Hindlimb muscle (tissue), 1 donor: ENCODE measurements around the gene OR3A1. TPM values are rescaled to one million over a fixed set of nuclear protein-coding genes. Genes with fewer than 3 reads are reported as not detected.
"Not testable (repeated sequence)": the region's sequence is repeated elsewhere in the genome, so short reads cannot be mapped to it uniquely, and the experiment has no call there.

ENCODE experiments used
- DNase-seq: peaks from one replicate; pipeline ENCODE4 v3.0.0-alpha.2; 2013
- polyA plus RNA-seq: library from polyadenylated mRNA; unstranded; fragments of 120-200 nt; gene quantifications from one replicate; pipeline ENCODE4 v1.2.1, GENCODE V29; 2013; ENCODE audit not compliant: insufficient read length

Gene OR3A1
- not detected for polyA plus RNA-seq

GRCh38 chr17:3298260-3298659 lies at the start of gene OR3A1:
Gene OR3A1 (minus strand): TSS chr17:3298360. CDS start chr17:3292582, 5,778 bp downstream.
- no peak for DNase-seq

GRCh38 chr17:3342782-3343181 lies 44.6 kb upstream of the OR3A1 start:
- not testable (repeated sequence) for DNase-seq

DNA sequence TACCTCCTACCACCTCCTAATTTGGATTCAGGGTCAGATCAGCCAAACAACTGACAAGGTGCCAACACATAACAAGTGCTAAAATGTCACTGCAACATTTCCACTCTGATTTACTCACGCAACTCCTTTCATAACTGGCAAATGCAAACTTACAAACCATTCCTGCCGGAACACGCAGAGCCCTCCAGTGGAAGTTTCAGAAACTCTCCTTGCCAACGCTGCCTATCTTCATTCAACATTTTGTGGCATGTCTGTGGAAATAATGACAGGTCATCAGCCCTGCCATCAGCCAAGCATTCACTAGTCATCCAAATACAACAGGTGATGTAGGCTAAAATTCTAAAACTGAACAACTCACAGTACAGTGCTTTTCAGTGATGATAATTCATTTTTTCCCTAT lies 37.7 kb upstream of the OR3A1 start:
- no peak for DNase-seq

GRCh38 chr17:3318336-3318735 lies 20.2 kb upstream of the OR3A1 start:
- DNase-seq: no peak

DNA sequence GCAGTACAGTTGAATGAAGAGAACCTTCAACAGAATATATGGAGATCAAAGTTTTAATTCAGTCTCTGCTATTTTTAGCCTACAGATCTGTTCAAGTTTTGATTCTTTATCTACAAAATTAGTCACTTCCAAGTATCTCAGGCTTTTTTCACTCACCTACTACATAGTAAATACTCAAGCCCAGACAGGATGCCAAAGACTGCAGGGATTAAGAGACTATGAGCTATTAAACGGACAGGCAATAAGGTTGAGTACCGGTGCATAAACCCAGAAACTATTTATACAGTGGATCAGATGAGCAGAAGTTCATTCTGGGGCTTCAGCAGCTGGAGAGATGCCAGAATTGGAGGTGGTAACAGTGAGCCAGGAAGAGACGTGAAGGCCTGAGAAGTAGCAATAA lies 18.7 kb upstream of the OR3A1 start:
- no peak for DNase-seq

GRCh38 chr17:3308603-3309002 lies 10.4 kb upstream of the OR3A1 start:
- no peak for DNase-seq

DNA sequence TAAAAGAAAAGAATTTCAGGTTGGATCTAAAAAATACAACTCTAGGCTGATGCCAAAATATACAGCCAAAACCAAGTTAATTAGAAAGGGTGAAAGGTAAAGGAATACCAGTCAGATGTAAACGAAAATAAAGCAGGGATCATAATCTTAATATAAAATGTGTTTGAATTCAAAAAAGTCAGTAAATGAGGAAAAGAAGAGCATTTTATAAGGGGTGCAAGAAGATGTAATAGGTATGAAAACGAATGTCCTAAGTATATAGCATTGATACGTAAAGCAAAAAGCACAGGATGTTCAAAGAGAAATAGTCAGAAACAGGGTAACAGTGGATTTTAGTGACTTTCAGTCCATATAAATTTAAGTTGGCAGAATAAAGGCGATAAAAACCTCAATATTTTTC lies 2.5 kb downstream of the OR3A1 start:
- DNase-seq: no peak

- DNase-seq: not testable (repeated sequence)
Measured at GRCh38 chr17:3293548-3293947, 4.6 kb downstream of the OR3A1 start.

GRCh38 chr17:3282901-3283300 lies 15.3 kb downstream of the OR3A1 start:
- no peak for DNase-seq

GRCh38 chr17:3276126-3276525 lies 22.0 kb downstream of the OR3A1 start:
- DNase-seq: no peak

DNA sequence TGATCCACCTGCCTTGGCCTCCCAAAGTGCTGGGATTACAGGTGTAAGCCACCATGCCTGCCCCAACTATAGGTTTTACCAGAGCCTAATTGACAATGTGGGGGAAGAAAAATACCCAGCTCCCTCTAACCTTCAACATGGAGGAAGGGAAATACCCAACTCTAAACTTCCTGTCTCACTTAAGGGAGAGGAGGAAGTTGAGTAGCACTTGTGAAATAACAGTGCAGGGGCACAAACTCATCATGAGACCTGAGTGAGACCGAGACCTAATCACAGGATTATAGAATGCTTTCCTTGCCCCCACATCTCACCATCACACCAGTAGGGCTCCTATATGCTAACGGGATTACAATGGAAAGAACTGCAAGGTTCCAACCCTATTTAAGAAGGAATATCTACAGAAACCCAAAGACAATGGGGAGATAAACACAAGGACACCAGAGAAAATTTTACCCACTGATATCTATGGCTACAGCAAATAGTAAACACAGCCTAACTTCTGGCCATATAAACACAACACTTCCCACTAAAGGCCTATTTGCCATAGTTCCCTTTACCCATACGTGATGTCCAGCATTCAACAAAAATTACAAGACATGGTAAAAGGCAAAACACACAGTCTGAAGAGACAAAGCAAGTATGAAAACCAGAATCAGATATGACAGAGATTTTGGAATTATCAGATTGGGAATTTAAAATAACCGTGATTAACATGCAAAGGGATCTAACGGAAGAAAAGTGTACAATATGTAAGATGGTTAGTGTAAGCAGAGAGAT lies 26.9 kb downstream of the OR3A1 start:
- DNase-seq: no peak

DNA sequence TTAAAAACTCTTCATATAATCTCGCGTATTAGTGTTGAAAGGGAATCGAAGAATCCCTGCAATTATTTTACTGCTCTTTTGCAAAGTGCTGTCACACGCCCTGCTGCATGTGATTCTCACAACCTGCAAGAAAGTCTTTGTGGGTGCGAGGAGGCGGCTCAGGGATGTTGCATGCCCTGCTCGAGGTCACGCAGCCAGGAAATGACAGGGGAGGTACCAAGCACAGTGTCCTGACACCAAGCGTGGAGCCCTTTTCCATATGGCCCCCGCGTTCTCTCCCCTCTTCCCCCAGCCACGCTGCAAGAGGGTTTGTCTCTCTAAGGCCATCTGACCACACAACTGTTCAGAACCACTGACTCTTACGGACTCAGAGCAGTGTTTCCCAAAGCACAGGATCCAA lies 37.6 kb downstream of the OR3A1 start:
- DNase-seq: no peak

DNA sequence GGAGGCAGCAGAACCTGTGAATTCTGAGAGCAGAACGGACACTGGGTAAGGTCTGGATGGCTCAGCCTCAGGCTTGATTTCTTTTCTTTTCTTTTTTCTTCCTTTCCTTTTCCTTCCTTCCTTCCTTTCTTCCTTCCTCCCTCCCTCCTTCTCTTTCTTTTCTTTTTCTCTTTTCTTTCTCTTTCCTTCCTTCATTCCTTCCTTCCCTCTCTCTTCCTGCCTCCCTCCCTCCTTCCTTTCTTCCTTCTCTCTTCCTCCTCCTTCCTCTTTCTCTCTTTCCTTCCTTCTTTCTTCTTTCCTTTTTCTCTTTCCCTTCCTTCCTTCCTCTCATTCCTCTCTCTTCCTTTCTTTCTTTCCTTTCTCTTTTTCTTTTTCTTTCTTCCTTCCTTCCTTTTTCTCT lies 38.0 kb downstream of the OR3A1 start:
- DNase-seq: no peak

DNA sequence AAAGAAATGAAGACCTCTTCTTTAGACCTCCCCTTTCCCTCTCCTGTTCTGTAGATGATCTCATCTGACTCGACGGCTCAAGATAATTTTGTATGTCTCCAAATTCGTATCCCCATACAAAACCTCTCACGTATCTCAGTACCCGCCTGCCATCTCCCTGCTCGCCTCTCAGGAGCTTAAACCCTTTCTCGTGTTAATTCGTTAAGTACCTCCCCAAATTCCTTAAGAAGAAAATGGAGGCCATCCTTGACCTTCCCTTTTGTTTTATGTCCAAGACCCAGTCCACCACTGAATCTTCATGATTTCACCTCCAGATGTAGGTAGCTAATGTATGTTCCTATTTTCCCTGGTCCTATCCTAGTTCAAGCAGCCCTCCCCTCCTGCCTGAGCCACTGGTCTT lies 41.6 kb downstream of the OR3A1 start:
- no peak for DNase-seq

DNA sequence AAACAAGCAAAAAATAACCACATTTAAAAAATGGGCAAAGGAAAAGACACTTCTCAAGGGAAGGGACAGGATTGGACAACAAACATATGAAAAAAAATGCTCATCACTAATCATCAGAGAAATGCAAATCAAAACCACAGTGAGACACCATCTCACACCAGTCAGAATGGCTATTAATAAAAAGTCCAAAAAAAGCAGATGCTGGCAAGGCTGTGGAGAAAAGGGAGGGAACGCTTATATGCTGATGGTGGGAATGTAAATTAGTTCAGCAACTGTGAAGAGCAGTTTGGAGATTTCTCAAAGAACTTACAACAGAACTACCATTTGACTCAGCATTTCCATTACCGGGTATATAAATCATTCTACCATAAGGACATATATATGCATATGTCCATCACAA lies 49.1 kb downstream of the OR3A1 start:
- DNase-seq: not testable (repeated sequence)

DNA sequence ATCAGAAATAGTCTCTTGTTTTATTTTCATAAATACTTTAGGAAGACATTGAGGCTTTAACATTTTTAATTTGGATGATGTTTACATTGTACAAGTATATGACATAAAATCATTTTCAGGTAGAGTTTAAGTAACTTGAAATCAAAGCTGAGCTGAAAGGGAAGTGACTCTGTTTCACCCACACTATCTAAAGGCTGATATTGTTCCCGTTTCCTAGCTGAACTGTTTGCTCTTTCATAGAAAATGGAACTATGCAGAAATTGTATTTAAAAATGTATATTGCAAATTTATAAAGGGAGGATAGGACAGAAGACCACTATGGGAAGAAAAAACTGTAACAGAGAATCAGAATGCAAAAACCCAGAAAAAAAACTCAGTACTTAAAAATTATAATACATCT lies 53.3 kb downstream of the OR3A1 start:
- DNase-seq: not testable (repeated sequence)

GRCh38 chr17:3241044-3241443 lies 57.1 kb downstream of the OR3A1 start:
- not testable (repeated sequence) for DNase-seq

Other genes with a start within 250 kb of the OR3A1 start
- gene OR1D5, start 234.8 kb downstream of the OR3A1 start, polyA plus RNA-seq: not detected
- gene OR1D2, start 193.9 kb downstream of the OR3A1 start, polyA plus RNA-seq: not detected
- not detected for gene OR1G1, start 170.8 kb downstream of the OR3A1 start, polyA plus RNA-seq
- gene OR1A2, start 100.8 kb downstream of the OR3A1 start, polyA plus RNA-seq: not detected
- 0.06 TPM for gene OR1A1, start 90.7 kb downstream of the OR3A1 start, polyA plus RNA-seq
- 0.45 TPM for gene OR3A2, start 87.9 kb upstream of the OR3A1 start, polyA plus RNA-seq
- gene OR1E1, start 100.0 kb upstream of the OR3A1 start, polyA plus RNA-seq: not detected
- gene OR3A3, start 113.0 kb upstream of the OR3A1 start, polyA plus RNA-seq: not detected
- not detected for gene OR1E2, start 135.5 kb upstream of the OR3A1 start, polyA plus RNA-seq
- 0.32 TPM for gene SPATA22, start 173.5 kb upstream of the OR3A1 start, polyA plus RNA-seq
- gene ASPA, start 177.6 kb upstream of the OR3A1 start, polyA plus RNA-seq: 4.0 TPM